Measurements from ENCODE around the gene TCF4.

GRCh38 chr18:55173291-55173690 is 414.7 kb downstream of the TCF4 start:
- TF ChIP-seq CTCF (IDR thresholded peaks at IDR 0.05; ENCODE audit: low read depth, low read length, poor library complexity, severe bottlenecking) (no peak), EZH2phosphoT487 (IDR thresholded peaks at IDR 0.05; ENCODE audit: borderline replicate concordance, low read length) (no peak)

All from DOHH2 (cell line).